Parathyroid adenoma (tissue), 2 donors: ENCODE results near the gene DOCK3.

Source experiments
- H2AFZ ChIP-seq: fragments of 300-600 bp; sonication (generic); one replicate; pipeline ENCODE4 v1.7.0; 2017; ENCODE audit warnings: antibody characterized with exemption, mild to moderate bottlenecking
- H3K27ac ChIP-seq: fragments of 300-600 bp; sonication (generic); one replicate; pipeline ENCODE4 v1.7.0; 2017
- H3K27me3 ChIP-seq: fragments of 300-600 bp; sonication (generic); one replicate; pipeline ENCODE4 v1.7.0; 2017; ENCODE audit warnings: low read length; ENCODE audit not compliant: control insufficient read depth, insufficient read depth
- H3K36me3 ChIP-seq: fragments of 300-600 bp; sonication (generic); one replicate; pipeline ENCODE4 v1.7.0; 2017; ENCODE audit warnings: low read length; ENCODE audit not compliant: control insufficient read depth, insufficient read depth
- H3K4me1 ChIP-seq: fragments of 300-600 bp; sonication (generic); one replicate; pipeline ENCODE4 v1.7.0; 2017; ENCODE audit warnings: control low read depth
- H3K4me2 ChIP-seq: fragments of 300-600 bp; sonication (generic); one replicate; pipeline ENCODE4 v1.7.0; 2017; ENCODE audit warnings: low read length
- H3K4me3 ChIP-seq: fragments of 300-600 bp; sonication (generic); one replicate; pipeline ENCODE4 v1.7.0; 2017; ENCODE audit warnings: low read depth, low read length
- H3K79me2 ChIP-seq: fragments of 300-600 bp; sonication (generic); one replicate; pipeline ENCODE4 v1.7.0; 2017; ENCODE audit warnings: control low read depth
- H3K9ac ChIP-seq: fragments of 300-600 bp; sonication (generic); one replicate; pipeline ENCODE4 v1.7.0; 2017; ENCODE audit warnings: mild to moderate bottlenecking
- H3K9me3 ChIP-seq: fragments of 300-600 bp; sonication (generic); one replicate; pipeline ENCODE4 v1.7.0; 2017; ENCODE audit warnings: low read length; ENCODE audit not compliant: control insufficient read depth
- TF ChIP-seq, protein P1 (sequence below): fragments of 300-600 bp; sonication (generic); IDR thresholded peaks from one replicate; pipeline ENCODE4 v1.7.0; 2017; ENCODE audit warnings: antibody characterized with exemption, mild to moderate bottlenecking
- donor health status: primary hyperparathyroidism.

DOCK3 gene

GRCh38 chr3:50840983-50841489 is 166.3 kb downstream of the DOCK3 start:
- no peaks in the 10 kb centered on the region for H3K9me3 ChIP-seq
- no peak overlapping the region for H3K4me2 ChIP-seq
- H3K4me3 ChIP-seq = no peak overlapping the region
- H3K79me2 ChIP-seq = peaks cover 3% of the 10 kb centered on the region
- H3K36me3 ChIP-seq = no peaks in the 10 kb centered on the region
- no peak overlapping the region for H2AFZ ChIP-seq
- TF ChIP-seq, protein P1, sequence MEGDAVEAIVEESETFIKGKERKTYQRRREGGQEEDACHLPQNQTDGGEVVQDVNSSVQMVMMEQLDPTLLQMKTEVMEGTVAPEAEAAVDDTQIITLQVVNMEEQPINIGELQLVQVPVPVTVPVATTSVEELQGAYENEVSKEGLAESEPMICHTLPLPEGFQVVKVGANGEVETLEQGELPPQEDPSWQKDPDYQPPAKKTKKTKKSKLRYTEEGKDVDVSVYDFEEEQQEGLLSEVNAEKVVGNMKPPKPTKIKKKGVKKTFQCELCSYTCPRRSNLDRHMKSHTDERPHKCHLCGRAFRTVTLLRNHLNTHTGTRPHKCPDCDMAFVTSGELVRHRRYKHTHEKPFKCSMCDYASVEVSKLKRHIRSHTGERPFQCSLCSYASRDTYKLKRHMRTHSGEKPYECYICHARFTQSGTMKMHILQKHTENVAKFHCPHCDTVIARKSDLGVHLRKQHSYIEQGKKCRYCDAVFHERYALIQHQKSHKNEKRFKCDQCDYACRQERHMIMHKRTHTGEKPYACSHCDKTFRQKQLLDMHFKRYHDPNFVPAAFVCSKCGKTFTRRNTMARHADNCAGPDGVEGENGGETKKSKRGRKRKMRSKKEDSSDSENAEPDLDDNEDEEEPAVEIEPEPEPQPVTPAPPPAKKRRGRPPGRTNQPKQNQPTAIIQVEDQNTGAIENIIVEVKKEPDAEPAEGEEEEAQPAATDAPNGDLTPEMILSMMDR = no peak
- no peak overlapping the region for H3K9ac ChIP-seq
- H3K27me3 ChIP-seq = no peaks in the 10 kb centered on the region
- no peaks in the 10 kb centered on the region for H3K4me1 ChIP-seq
- H3K27ac ChIP-seq = no peak overlapping the region

DNA sequence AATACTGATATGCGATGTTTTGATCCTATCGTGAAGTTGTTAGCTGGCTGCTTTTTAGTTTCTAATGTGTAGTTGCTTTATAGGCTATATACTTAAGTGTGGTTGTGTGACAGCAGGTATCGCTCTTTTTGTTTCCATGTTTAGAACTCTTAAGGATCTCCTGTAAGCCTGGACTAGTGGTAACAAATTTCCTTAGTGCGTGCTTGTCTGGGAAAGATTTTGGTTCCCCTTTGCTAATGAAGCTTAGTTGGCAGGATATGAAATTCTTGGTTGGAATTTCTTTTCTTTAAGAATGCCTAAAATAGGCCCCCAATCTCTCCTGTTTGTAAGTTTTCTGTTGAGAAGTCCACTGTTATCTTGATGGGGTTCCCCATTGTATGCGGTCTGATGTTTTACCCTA is 173.6 kb downstream of the DOCK3 start:
- H3K4me1 ChIP-seq = no peaks in the 10 kb centered on the region

DNA sequence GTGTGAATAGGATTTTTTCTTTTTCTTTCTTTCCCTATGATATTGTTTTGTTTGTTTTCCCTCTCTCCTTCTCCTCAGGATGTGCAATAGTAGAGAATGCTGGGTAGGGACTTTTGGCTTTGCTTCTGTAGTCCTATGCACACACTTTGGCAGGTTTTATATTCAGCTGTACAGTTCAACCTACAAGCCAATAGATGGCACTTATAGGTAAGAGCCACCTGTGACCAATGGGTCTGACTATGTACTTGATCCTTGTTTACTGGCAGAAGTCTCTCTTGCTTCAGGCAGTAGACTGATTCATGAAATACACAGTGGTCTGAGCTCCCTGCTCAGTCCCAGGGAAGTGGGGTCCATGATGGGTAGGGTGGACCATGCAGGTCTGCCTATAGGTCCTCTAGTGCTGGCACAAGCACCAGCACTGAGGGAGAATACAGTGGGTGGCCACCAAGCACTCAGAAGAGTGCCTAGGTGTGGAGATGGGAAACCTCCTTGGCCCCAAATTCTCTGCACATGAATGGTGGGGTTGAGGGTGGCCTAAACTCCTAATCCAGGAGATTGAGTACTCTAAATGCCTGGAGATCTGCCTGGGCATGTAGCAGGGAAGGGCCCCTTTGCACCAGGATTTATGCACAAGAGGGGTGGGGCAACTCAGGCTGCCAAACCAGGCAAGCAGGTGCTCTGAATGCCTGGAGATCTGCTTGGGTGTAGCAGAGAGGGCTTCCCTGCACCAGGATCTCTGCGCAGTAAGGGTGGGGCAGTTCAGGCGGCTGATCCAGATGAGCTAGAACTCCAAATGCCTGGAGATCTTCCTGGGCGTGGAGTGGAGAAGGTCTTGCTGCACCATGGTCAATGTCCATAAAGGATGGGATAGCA is 176.1 kb downstream of the DOCK3 start:
- H3K27me3 ChIP-seq = no peaks in the 10 kb centered on the region

More for the DNA sequence above, 173.6 kb downstream of the DOCK3 start:
- H3K9me3 ChIP-seq = no peaks in the 10 kb centered on the region
- no peak overlapping the region for H3K4me2 ChIP-seq
- H3K27me3 ChIP-seq = no peaks in the 10 kb centered on the region
- no peak overlapping the region for H3K27ac ChIP-seq
- H2AFZ ChIP-seq = no peak overlapping the region
- no peak overlapping the region for H3K4me3 ChIP-seq
- peaks cover 11% of the 10 kb centered on the region for H3K79me2 ChIP-seq
- H3K36me3 ChIP-seq = no peaks in the 10 kb centered on the region
- H3K9ac ChIP-seq = no peak overlapping the region
- TF ChIP-seq, protein P1 = no peak

GRCh38 chr3:50853936-50854335 is 179.2 kb downstream of the DOCK3 start:
- no peaks in the 10 kb centered on the region for H3K36me3 ChIP-seq
- no peak overlapping the region for H3K27ac ChIP-seq
- H3K4me3 ChIP-seq = no peak overlapping the region
- H3K79me2 ChIP-seq = peaks cover 15% of the 10 kb centered on the region
- no peaks in the 10 kb centered on the region for H3K9me3 ChIP-seq
- H3K27me3 ChIP-seq = no peaks in the 10 kb centered on the region
- TF ChIP-seq, protein P1 = no peak
- no peak overlapping the region for H3K4me2 ChIP-seq
- no peaks in the 10 kb centered on the region for H3K4me1 ChIP-seq
- H2AFZ ChIP-seq = no peak overlapping the region
- H3K9ac ChIP-seq = no peak overlapping the region

More for the DNA sequence above, 176.1 kb downstream of the DOCK3 start:
- peaks cover 13% of the 10 kb centered on the region for H3K79me2 ChIP-seq
- H3K36me3 ChIP-seq = no peaks in the 10 kb centered on the region
- H3K4me1 ChIP-seq = no peaks in the 10 kb centered on the region
- TF ChIP-seq, protein P1 = no peak
- H3K9me3 ChIP-seq = no peaks in the 10 kb centered on the region
- H3K4me2 ChIP-seq = no peak overlapping the region
- H3K27ac ChIP-seq = no peak overlapping the region
- H3K4me3 ChIP-seq = no peak overlapping the region
- no peak overlapping the region for H2AFZ ChIP-seq
- no peak overlapping the region for H3K9ac ChIP-seq
